Fibroblast of lung (primary cell): Measurements from ENCODE around the gene EXTL2. TPM values are rescaled to one million over a fixed set of nuclear protein-coding genes. Genes with fewer than 3 reads are reported as not detected.

Source experiments
- DNase-seq, 2 donors: peaks; one replicate each; pipeline versions ENCODE4 v3.0.0 to v3.0.0-alpha.2; 2010; ENCODE audit warnings: low read depth in 2 of 2
- H2AFZ ChIP-seq: 2 replicates; pipeline ENCODE4 v1.5.1; 2012; ENCODE audit warnings: low read length, control low read depth, inconsistent platforms
- H3K27ac ChIP-seq: 2 replicates; pipeline ENCODE4 v1.5.1; 2011; ENCODE audit warnings: low read length, control low read depth; ENCODE audit not compliant: insufficient read depth
- H3K27me3 ChIP-seq: 2 replicates; pipeline ENCODE4 v1.5.1; 2011; ENCODE audit warnings: mild to moderate bottlenecking, low read length; ENCODE audit not compliant: control insufficient read depth, insufficient read depth
- H3K36me3 ChIP-seq: 2 replicates; pipeline ENCODE4 v1.5.1; 2011; ENCODE audit warnings: low read length; ENCODE audit not compliant: control insufficient read depth, insufficient read depth
- H3K4me1 ChIP-seq: 2 replicates; pipeline ENCODE4 v1.5.1; 2011; ENCODE audit warnings: low read length; ENCODE audit not compliant: control insufficient read depth, insufficient read depth; ENCODE audit errors: extremely low read depth
- H3K4me2 ChIP-seq: 2 replicates; pipeline ENCODE4 v1.5.1; 2011; ENCODE audit warnings: low read length, control low read depth; ENCODE audit not compliant: insufficient read depth; ENCODE audit errors: extremely low read depth
- H3K4me3 ChIP-seq, 4 experiments: fragments of 200-600 bp in 1 of 4; sonication (generic) in 1 of 4; replicated peaks in 1 of 4; 2 replicates each; pipeline ENCODE4 v1.5.1; 2011 to 2016; ENCODE audit warnings: low read length in 4 of 4, low read depth in 3 of 4, mild to moderate bottlenecking in 3 of 4, control low read depth in 2 of 4, inconsistent platforms in 1 of 4, mixed read lengths in 1 of 4; ENCODE audit not compliant: insufficient read depth in 1 of 4; ENCODE audit errors: control extremely low read depth in 1 of 4
- H3K79me2 ChIP-seq: 2 replicates; pipeline ENCODE4 v1.5.1; 2012; ENCODE audit warnings: mild to moderate bottlenecking, low read length, inconsistent platforms; ENCODE audit not compliant: control insufficient read depth, insufficient read depth
- H3K9ac ChIP-seq: 2 replicates; pipeline ENCODE4 v1.5.1; 2011; ENCODE audit warnings: mild to moderate bottlenecking, low read length, control low read depth; ENCODE audit not compliant: insufficient read depth
- H3K9me3 ChIP-seq: 2 replicates; pipeline ENCODE4 v1.5.1; 2012; ENCODE audit warnings: low read depth, low read length; ENCODE audit not compliant: control insufficient read depth, insufficient read depth
- H4K20me1 ChIP-seq: 2 replicates; pipeline ENCODE4 v1.5.1; 2011; ENCODE audit warnings: low read length; ENCODE audit not compliant: control insufficient read depth, insufficient read depth; ENCODE audit errors: extremely low read depth
- CTCF ChIP-seq, 2 donors: IDR thresholded peaks in 1 of 2; conservative IDR thresholded peaks in 1 of 2; 1 replicate in 1 of 2; 2 replicates in 1 of 2; pipeline ENCODE4 v1.5.1; 2011 to 2012; ENCODE audit warnings: low read length in 2 of 2, control low read depth in 1 of 2, inconsistent platforms in 1 of 2, low read depth in 1 of 2, mild to moderate bottlenecking in 1 of 2
- EZH2 ChIP-seq: IDR thresholded peaks from 2 replicates; pipeline ENCODE4 v1.5.1; 2012; ENCODE audit warnings: low read length, control low read depth, mild to moderate bottlenecking; ENCODE audit errors: missing control alignments
- polyA minus RNA-seq: library from RNA; depleted of rRNA, polyadenylated mRNA; stranded (reverse); fragments of >200 nt; gene quantifications from 2 replicates; pipeline ENCODE4 v1.2.3, GENCODE V29; 2011; ENCODE audit warnings: low replicate concordance
- polyA plus RNA-seq, 2 donors: library from polyadenylated mRNA; depleted of rRNA in 1 of 2; stranded (reverse) in 1 of 2; unstranded in 1 of 2; fragments of >200 nt; gene quantifications; 2 replicates each; pipeline ENCODE4 v1.2.1, GENCODE V29; 2011 to 2012; ENCODE audit warnings: missing spikeins in 1 of 2
- total RNA-seq: library from RNA; depleted of rRNA; stranded (reverse); fragments of >200 nt; gene quantifications from 2 replicates; pipeline ENCODE4 v1.2.1, GENCODE V29; 2014

EXTL2 gene
- total RNA-seq (18.5 and 22.1 TPM in 2 replicates), polyA plus RNA-seq (25.2 and 43.7 TPM in 2 replicates), polyA minus RNA-seq (2.3 and 3.8 TPM in 2 replicates)
- polyA plus RNA-seq (2012) = 14.9 and 21.1 TPM in 2 replicates

GRCh38 chr1:100894603-100895539 lies at the start of gene EXTL2:
Gene EXTL2 (minus strand): TSS chr1:100894842. CDS start chr1:100888757, 6,085 bp downstream.
- TF ChIP-seq CTCF (conservative IDR thresholded peaks at IDR 0.05 in 1 of 2, IDR thresholded peaks at IDR 0.05 in 1 of 2; ENCODE audit: low read depth in 1 of 2, low read length in 2 of 2) = no peak
- TF ChIP-seq EZH2 = no peak
- Histone ChIP-seq H3K9me3 (no peaks in the 10 kb centered on the region), H3K27me3 (no peaks in the 10 kb centered on the region), H3K27ac (peak within 1 kb of the TSS; percentile 96), H3K9ac (peak within 1 kb of the TSS; percentile 95), H3K4me2 (peak within 1 kb of the TSS; percentile 100), H3K79me2 (peaks cover 35% of the 10 kb centered on the region), H2AFZ (peak within 1 kb of the TSS; percentile 95), H3K36me3 (no peaks in the 10 kb centered on the region), H3K4me3 (peak within 1 kb of the TSS; percentile 87 to 97 (median 94)), H4K20me1 (no peaks in the 10 kb centered on the region), H3K4me1 (peaks cover 5% of the 10 kb centered on the region)
- peak; percentile 70 to 85 for DNase-seq

- H3K4me2 ChIP-seq = no peak overlapping the region
Measured at GRCh38 chr1:100943533-100943932, 48.9 kb upstream of the EXTL2 start.

More at GRCh38 chr1:100943533-100943932, 48.9 kb upstream of the EXTL2 start:
- Histone ChIP-seq H3K79me2 (no peaks in the 10 kb centered on the region), H4K20me1 (no peaks in the 10 kb centered on the region), H3K4me3 (no peak overlapping the region), H2AFZ (no peak overlapping the region), H3K4me1 (no peaks in the 10 kb centered on the region), H3K9ac (no peak overlapping the region), H3K27ac (no peak overlapping the region), H3K27me3 (no peaks in the 10 kb centered on the region), H3K9me3 (no peaks in the 10 kb centered on the region), H3K36me3 (no peaks in the 10 kb centered on the region)
- no peak for TF ChIP-seq CTCF (conservative IDR thresholded peaks at IDR 0.05 in 1 of 2, IDR thresholded peaks at IDR 0.05 in 1 of 2; ENCODE audit: low read depth in 1 of 2, low read length in 2 of 2)
- no peak for TF ChIP-seq EZH2
- no peak for DNase-seq
